IMR-90 (cell line): ENCODE data around the gene BUB1B. TPM values are rescaled to one million over a fixed set of nuclear protein-coding genes. Genes with fewer than 3 reads are reported as not detected.

Experiments
- ATAC-seq: fragments of 200-7000 bp; cut with Tn5 transposase; 2 replicates; pipeline ENCODE4 v1.9.1; 2020; ENCODE audit warnings: low read depth, mild to moderate bottlenecking, moderate library complexity
- BruUV-seq: library from RNA; stranded (reverse); fragments of 400-500 nt; replicated peaks from 2 replicates; lab custom pipeline; 2021; lab: Mats Ljungman, UMichigan
- CTCF ChIA-PET: fragments of 300-600 bp; formaldehyde crosslinking; extraction: SDS; loops from one replicate; lab custom pipeline; 2021; ENCODE audit warnings: antibody characterized with exemption; lab: Yijun Ruan, JAX
- POLR2A ChIA-PET: fragments of 300-600 bp; sonication (Branson Sonifier 250); formaldehyde crosslinking; loops from one replicate; lab custom pipeline; 2022; ENCODE audit warnings: antibody characterized with exemption; ENCODE audit not compliant: unreplicated experiment; lab: Charles Lee
- DNase-seq: peaks from one replicate; pipeline ENCODE4 v3.0.0; 2013
- H2AFZ ChIP-seq: replicated peaks from 2 replicates; pipeline ENCODE3; 2013; ENCODE audit warnings: low read length, mild to moderate bottlenecking; ENCODE audit not compliant: poor library complexity
- H2AK5ac ChIP-seq: 2 replicates; pipeline ENCODE4 v1.6.1; 2013; ENCODE audit warnings: low read depth, low read length, inconsistent platforms
- H2AK9ac ChIP-seq: replicated peaks from 2 replicates; pipeline ENCODE3; 2013; ENCODE audit warnings: mild to moderate bottlenecking, low read depth, low read length, moderate library complexity; ENCODE audit not compliant: poor library complexity
- H2BK120ac ChIP-seq: 2 replicates; pipeline ENCODE4 v1.6.1; 2013; ENCODE audit warnings: low read depth, low read length, inconsistent platforms
- H2BK15ac ChIP-seq: 3 replicates; pipeline ENCODE4 v1.6.1; 2013; ENCODE audit warnings: low read depth, low read length, inconsistent platforms
- H2BK20ac ChIP-seq: 2 replicates; pipeline ENCODE4 v1.6.1; 2013; ENCODE audit warnings: low read depth, mild to moderate bottlenecking, inconsistent platforms, low read length, moderate library complexity
- H2BK5ac ChIP-seq: 2 replicates; pipeline ENCODE4 v1.6.1; 2013; ENCODE audit warnings: mild to moderate bottlenecking, low read depth, low read length, inconsistent platforms; ENCODE audit not compliant: poor library complexity, severe bottlenecking
- H3K14ac ChIP-seq: replicated peaks from 2 replicates; pipeline ENCODE4 v1.6.1; 2013; ENCODE audit warnings: low read depth, low read length, inconsistent platforms
- H3K18ac ChIP-seq: 2 replicates; pipeline ENCODE4 v1.6.1; 2013; ENCODE audit warnings: low read depth, low read length, control low read depth
- H3K23ac ChIP-seq: 2 replicates; pipeline ENCODE4 v1.6.1; 2013; ENCODE audit warnings: low read depth, low read length, inconsistent platforms
- H3K27ac ChIP-seq: 2 replicates; pipeline ENCODE4 v1.5.1; 2013; ENCODE audit warnings: mild to moderate bottlenecking, control low read depth, low read length; ENCODE audit not compliant: insufficient read depth
- H3K27me3 ChIP-seq: 2 replicates; pipeline ENCODE4 v1.6.1; 2013; ENCODE audit warnings: low read length; ENCODE audit not compliant: control insufficient read depth, insufficient read depth
- H3K36me3 ChIP-seq: 2 replicates; pipeline ENCODE4 v1.6.1; 2013; ENCODE audit warnings: low read length, mixed read lengths; ENCODE audit not compliant: control insufficient read depth, insufficient read depth
- H3K4ac ChIP-seq: 2 replicates; pipeline ENCODE4 v1.6.1; 2013; ENCODE audit warnings: low read depth, low read length, inconsistent platforms
- H3K4me1 ChIP-seq: 2 replicates; pipeline ENCODE4 v1.6.1; 2013; ENCODE audit warnings: low read length, mixed read lengths; ENCODE audit not compliant: control insufficient read depth, insufficient read depth
- H3K4me2 ChIP-seq: 2 replicates; pipeline ENCODE4 v1.6.1; 2013; ENCODE audit warnings: low read depth, mild to moderate bottlenecking, control low read depth, low read length, moderate library complexity
- H3K4me3 ChIP-seq: 2 replicates; pipeline ENCODE4 v1.5.1; 2013; ENCODE audit warnings: low read depth, mild to moderate bottlenecking, control low read depth, low read length, moderate library complexity; ENCODE audit not compliant: insufficient read depth
- H3K56ac ChIP-seq: 2 replicates; pipeline ENCODE4 v1.6.1; 2013; ENCODE audit warnings: low read length, inconsistent platforms; ENCODE audit not compliant: insufficient read depth; ENCODE audit errors: extremely low read depth
- H3K79me1 ChIP-seq, 2 experiments: 2 replicates each; pipeline ENCODE4 v1.6.1; 2013; ENCODE audit warnings: low read length in 2 of 2, inconsistent platforms in 1 of 2, low read depth in 1 of 2
- H3K9ac ChIP-seq: 2 replicates; pipeline ENCODE4 v1.6.1; 2013; ENCODE audit warnings: low read depth, low read length, control low read depth
- H3K9me1 ChIP-seq: 2 replicates; pipeline ENCODE4 v1.6.1; 2013; ENCODE audit warnings: low read length, inconsistent platforms; ENCODE audit not compliant: insufficient read depth
- H3K9me3 ChIP-seq: 2 replicates; pipeline ENCODE4 v1.6.1; 2013; ENCODE audit warnings: low read length; ENCODE audit not compliant: control insufficient read depth, insufficient read depth
- H4K20me1 ChIP-seq: 2 replicates; pipeline ENCODE4 v1.6.1; 2013; ENCODE audit warnings: low read length, inconsistent platforms; ENCODE audit not compliant: insufficient read depth
- H4K5ac ChIP-seq: 2 replicates; pipeline ENCODE4 v1.6.1; 2013; ENCODE audit warnings: mild to moderate bottlenecking, low read depth, low read length, control low read depth
- H4K8ac ChIP-seq, 2 experiments: 2 replicates each; pipeline ENCODE4 v1.6.1; 2013; ENCODE audit warnings: low read depth in 2 of 2, low read length in 2 of 2, control low read depth in 1 of 2, inconsistent platforms in 1 of 2
- H4K91ac ChIP-seq: 2 replicates; pipeline ENCODE4 v1.6.1; 2013; ENCODE audit warnings: low read depth, low read length, inconsistent platforms; ENCODE audit not compliant: insufficient read depth
- BHLHE40 ChIP-seq: fragments of 150-350 bp; IDR thresholded peaks from 2 replicates; pipeline ENCODE4 v1.6.1; 2016; ENCODE audit warnings: mild to moderate bottlenecking, low read depth, low read length
- CEBPB ChIP-seq: IDR thresholded peaks from 2 replicates; pipeline ENCODE4 v1.6.1; 2012; ENCODE audit warnings: low read depth, low read length, improper control_type of control experiment
- CHD1 ChIP-seq: IDR thresholded peaks from 2 replicates; pipeline ENCODE4 v1.6.1; 2012; ENCODE audit warnings: low read depth, low read length, improper control_type of control experiment
- FOS ChIP-seq: fragments of 150-350 bp; IDR thresholded peaks from 2 replicates; pipeline ENCODE4 v1.6.1; 2016; ENCODE audit warnings: low read depth, low read length
- MAFK ChIP-seq: IDR thresholded peaks from 2 replicates; pipeline ENCODE4 v1.6.1; 2012; ENCODE audit warnings: low read depth, low read length, improper control_type of control experiment
- MAZ ChIP-seq: IDR thresholded peaks from 2 replicates; pipeline ENCODE4 v1.6.1; 2012; ENCODE audit warnings: low read depth, mild to moderate bottlenecking, low read length, improper control_type of control experiment, moderate library complexity, borderline replicate concordance
- NFE2L2 ChIP-seq: fragments of 150-350 bp; IDR thresholded peaks from 2 replicates; pipeline ENCODE4 v1.6.1; 2016; ENCODE audit warnings: low read depth, mild to moderate bottlenecking, low read length
- POLR2A ChIP-seq: IDR thresholded peaks from 2 replicates; pipeline ENCODE4 v1.6.1; 2012; ENCODE audit warnings: mild to moderate bottlenecking, low read depth, low read length
- RAD21 ChIP-seq: IDR thresholded peaks from 2 replicates; pipeline ENCODE4 v1.6.1; 2012; ENCODE audit warnings: low read length, improper control_type of control experiment
- RCOR1 ChIP-seq: IDR thresholded peaks from 2 replicates; pipeline ENCODE4 v1.6.1; 2012; ENCODE audit warnings: mild to moderate bottlenecking, low read length, improper control_type of control experiment; ENCODE audit not compliant: insufficient replicate concordance
- RFX5 ChIP-seq: IDR thresholded peaks from 2 replicates; pipeline ENCODE4 v1.8.0; 2012; ENCODE audit warnings: low read depth, mild to moderate bottlenecking, low read length, moderate library complexity
- SMC3 ChIP-seq: fragments of 150-350 bp; IDR thresholded peaks from 2 replicates; pipeline ENCODE4 v1.6.1; 2016; ENCODE audit warnings: low read depth, mild to moderate bottlenecking, antibody characterized with exemption, low read length, moderate library complexity
- WGBS, 2 experiments: methylation state at CpG; one replicate each; pipeline versions ENCODE4 v1.1.5 to v1.1.7; 2013; ENCODE audit warnings: missing lambda C conversion rate in 2 of 2; ENCODE audit not compliant: insufficient read length in 1 of 2; ENCODE audit errors: extremely low coverage in 2 of 2; 5-methylcytosine and 5-hydroxymethylcytosine counted together
- dilution Hi-C: fragments of 300-500 bp; cut with HindIII; formaldehyde crosslinking; loops from one replicate; pipeline ENCODE4 v1.14.3; 2018; ENCODE audit warnings: low sequenced_read_pairs; ENCODE audit not compliant: unreplicated experiment
- in situ Hi-C: fragments of 300-500 bp; cut with MboI; formaldehyde crosslinking; loops from 3 replicates; pipeline ENCODE4 v1.14.3; 2019; ENCODE audit warnings: low sequenced_read_pairs, inconsistent platforms, mixed read lengths
- intact Hi-C: fragments of 100-400 bp; cut with micrococcal nuclease; formaldehyde crosslinking; loops from 2 replicates; pipeline ENCODE4 v1.10.0; 2022
- polyA plus RNA-seq, 3 experiments: library from polyadenylated mRNA; depleted of rRNA; stranded (reverse); fragments of >200 nt; gene quantifications; 2 replicates each; pipeline ENCODE4 v1.2.3, GENCODE V29; 2012; ENCODE audit warnings: low replicate concordance in 1 of 3
- total RNA-seq: library from RNA; depleted of rRNA; stranded (reverse); fragments of >200 nt; gene quantifications from 2 replicates; pipeline ENCODE4 v1.2.3, GENCODE V29; 2012
- TF ChIP-seq, protein P1 (sequence below): conservative IDR thresholded peaks from 2 replicates; pipeline ENCODE4 v1.5.1; 2012; ENCODE audit warnings: mild to moderate bottlenecking, low read depth, low read length, improper control_type of control experiment
- TF ChIP-seq, protein P2 (sequence below): fragments of 150-350 bp; IDR thresholded peaks from 2 replicates; pipeline ENCODE4 v1.6.1; 2016; ENCODE audit warnings: low read depth, mild to moderate bottlenecking, low read length, moderate library complexity, borderline replicate concordance
- TF ChIP-seq, protein P3 (sequence below): fragments of 150-350 bp; IDR thresholded peaks from 2 replicates; pipeline ENCODE4 v1.6.1; 2017; ENCODE audit warnings: mild to moderate bottlenecking, antibody characterized with exemption, low read length, low read depth

BUB1B gene
- total and polyA plus RNA-seq, 2 of the 4 experiments (the other 2 are of a cell fraction): 15.6 to 24.7 TPM

DNA sequence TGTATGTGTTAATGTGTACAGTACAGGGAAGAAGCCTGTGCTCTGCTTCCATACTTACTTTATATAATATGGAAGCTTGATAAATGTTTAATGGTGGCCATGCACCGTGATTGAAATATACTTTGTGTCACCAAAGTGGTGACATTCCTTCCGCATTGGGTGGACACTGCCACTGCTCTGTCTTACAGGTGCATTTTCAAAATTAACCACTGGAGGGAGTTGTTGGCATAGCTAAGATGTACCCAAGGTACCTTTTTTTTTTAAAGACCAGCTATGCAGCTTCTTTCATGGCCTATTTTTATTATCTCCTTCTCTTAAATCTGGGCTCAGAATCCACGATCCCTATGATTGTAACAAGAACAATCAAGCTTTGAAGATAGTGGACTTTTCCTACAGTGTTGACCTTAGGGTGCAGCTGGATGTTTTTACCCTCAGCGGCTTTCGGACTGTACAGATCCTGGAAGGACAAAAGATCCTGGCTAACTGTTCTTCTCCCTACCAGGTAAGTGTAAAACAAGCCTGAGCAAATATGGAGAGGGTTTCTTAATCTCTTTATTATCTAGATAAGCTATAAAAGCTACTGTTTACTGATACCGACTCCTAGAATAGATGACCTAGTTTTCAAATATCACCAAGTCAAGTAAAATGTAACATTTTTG is 56.4 kb downstream of the BUB1B start:
- H2BK120ac ChIP-seq: no peak overlapping the region
- peak overlapping the region in 1 of 2 experiments; percentile 44; a peak in 1 of 4 replicates for H4K8ac ChIP-seq
- H3K9me3 ChIP-seq: no peaks in the 10 kb centered on the region
- no peak overlapping the region for H3K23ac ChIP-seq
- no peak overlapping the region for H2AK5ac ChIP-seq
- H3K4ac ChIP-seq: no peak overlapping the region
- DNase-seq (peak; percentile 70), ATAC-seq (peak; percentile 92)
- no peaks in the 10 kb centered on the region for H3K9me1 ChIP-seq
- H3K14ac ChIP-seq: no peak overlapping the region
- no peak overlapping the region for H2BK20ac ChIP-seq
- H3K79me1 ChIP-seq: no peaks in the 10 kb centered on the region
- no peak overlapping the region for H3K4me2 ChIP-seq
- no peak for TF ChIP-seq POLR2A
- TF ChIP-seq SMC3: peak; percentile 93
- TF ChIP-seq MAFK: no peak
- no peak for TF ChIP-seq RCOR1
- no peak for TF ChIP-seq CEBPB
- peak; percentile 96 for TF ChIP-seq RAD21
- TF ChIP-seq, protein P1, sequence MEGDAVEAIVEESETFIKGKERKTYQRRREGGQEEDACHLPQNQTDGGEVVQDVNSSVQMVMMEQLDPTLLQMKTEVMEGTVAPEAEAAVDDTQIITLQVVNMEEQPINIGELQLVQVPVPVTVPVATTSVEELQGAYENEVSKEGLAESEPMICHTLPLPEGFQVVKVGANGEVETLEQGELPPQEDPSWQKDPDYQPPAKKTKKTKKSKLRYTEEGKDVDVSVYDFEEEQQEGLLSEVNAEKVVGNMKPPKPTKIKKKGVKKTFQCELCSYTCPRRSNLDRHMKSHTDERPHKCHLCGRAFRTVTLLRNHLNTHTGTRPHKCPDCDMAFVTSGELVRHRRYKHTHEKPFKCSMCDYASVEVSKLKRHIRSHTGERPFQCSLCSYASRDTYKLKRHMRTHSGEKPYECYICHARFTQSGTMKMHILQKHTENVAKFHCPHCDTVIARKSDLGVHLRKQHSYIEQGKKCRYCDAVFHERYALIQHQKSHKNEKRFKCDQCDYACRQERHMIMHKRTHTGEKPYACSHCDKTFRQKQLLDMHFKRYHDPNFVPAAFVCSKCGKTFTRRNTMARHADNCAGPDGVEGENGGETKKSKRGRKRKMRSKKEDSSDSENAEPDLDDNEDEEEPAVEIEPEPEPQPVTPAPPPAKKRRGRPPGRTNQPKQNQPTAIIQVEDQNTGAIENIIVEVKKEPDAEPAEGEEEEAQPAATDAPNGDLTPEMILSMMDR: peak; percentile 95
- no peak for TF ChIP-seq NFE2L2
- TF ChIP-seq MAZ: no peak
- TF ChIP-seq RFX5: no peak
- no peak for TF ChIP-seq CHD1
- TF ChIP-seq, protein P2, sequence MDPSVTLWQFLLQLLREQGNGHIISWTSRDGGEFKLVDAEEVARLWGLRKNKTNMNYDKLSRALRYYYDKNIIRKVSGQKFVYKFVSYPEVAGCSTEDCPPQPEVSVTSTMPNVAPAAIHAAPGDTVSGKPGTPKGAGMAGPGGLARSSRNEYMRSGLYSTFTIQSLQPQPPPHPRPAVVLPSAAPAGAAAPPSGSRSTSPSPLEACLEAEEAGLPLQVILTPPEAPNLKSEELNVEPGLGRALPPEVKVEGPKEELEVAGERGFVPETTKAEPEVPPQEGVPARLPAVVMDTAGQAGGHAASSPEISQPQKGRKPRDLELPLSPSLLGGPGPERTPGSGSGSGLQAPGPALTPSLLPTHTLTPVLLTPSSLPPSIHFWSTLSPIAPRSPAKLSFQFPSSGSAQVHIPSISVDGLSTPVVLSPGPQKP: no peak
- no peak for TF ChIP-seq BHLHE40
- TF ChIP-seq FOS: no peak
- TF ChIP-seq, protein P3, sequence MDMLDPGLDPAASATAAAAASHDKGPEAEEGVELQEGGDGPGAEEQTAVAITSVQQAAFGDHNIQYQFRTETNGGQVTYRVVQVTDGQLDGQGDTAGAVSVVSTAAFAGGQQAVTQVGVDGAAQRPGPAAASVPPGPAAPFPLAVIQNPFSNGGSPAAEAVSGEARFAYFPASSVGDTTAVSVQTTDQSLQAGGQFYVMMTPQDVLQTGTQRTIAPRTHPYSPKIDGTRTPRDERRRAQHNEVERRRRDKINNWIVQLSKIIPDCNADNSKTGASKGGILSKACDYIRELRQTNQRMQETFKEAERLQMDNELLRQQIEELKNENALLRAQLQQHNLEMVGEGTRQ: no peak
- in situ Hi-C loops: loop anchor here (5.0 to 10.0 kb wide), 2 partner anchors 55 to 208 kb away; no protein-coding TSS in a partner anchor
- H3K4me1 ChIP-seq: no peaks in the 10 kb centered on the region
- ChIA-PET CTCF (interaction anchor here (0.6 to 6.1 kb wide), 19 partner anchors 9 to 310 kb away, joined by 3 to 81 read pairs (median 3); partner anchors contain the start of gene CCDC9B), POLR2A (no interaction called here)
- no peak overlapping the region for H3K4me3 ChIP-seq
- BruUV-seq: no TSS peak
- H4K5ac ChIP-seq: no peak overlapping the region
- no peak overlapping the region for H4K91ac ChIP-seq
- H2BK5ac ChIP-seq: no peak overlapping the region
- no peak overlapping the region for H3K18ac ChIP-seq
- H3K56ac ChIP-seq: no peak overlapping the region
- no peak overlapping the region for H2AFZ ChIP-seq
- peaks cover 1% of the 10 kb centered on the region; the same call in 1 of the 2 replicates for H3K36me3 ChIP-seq
- intact Hi-C loops: loop anchor here (1.0 to 2.0 kb wide), 3 partner anchors 57 to 172 kb away; no protein-coding TSS in a partner anchor
- no peak overlapping the region for H3K9ac ChIP-seq
- no peak overlapping the region for H2BK15ac ChIP-seq
- H3K27ac ChIP-seq: no peak overlapping the region
- dilution Hi-C loops: no loop called here
- no peaks in the 10 kb centered on the region for H3K27me3 ChIP-seq
- WGBS, 2 experiments: no CpG with 5 or more reads among the region's 6 CpGs
- no peak overlapping the region for H2AK9ac ChIP-seq
- H4K20me1 ChIP-seq: no peaks in the 10 kb centered on the region
